ENCODE results near the gene SST. TPM values are rescaled to one million over a fixed set of nuclear protein-coding genes. Genes with fewer than 3 reads are reported as not detected.
"Not testable (repeated sequence)": the region's sequence is repeated elsewhere in the genome, so short reads cannot be mapped to it uniquely, and the experiment has no call there.

The SST gene
- polyA plus RNA-seq, 2 donors, result 0.24 to 0.47 TPM

GRCh38 chr3:187686621-187687273 lies 16.6 kb upstream of the SST start:
- H3K36me3 ChIP-seq (ENCODE audit: control insufficient read depth in 2 of 2, insufficient read depth in 2 of 2, low read length in 1 of 2), result no peaks in the 10 kb centered on the region
- no peak overlapping the region for H3K4me3 ChIP-seq (ENCODE audit: low read depth in 1 of 2, low read length in 2 of 2)
- WGBS, 2 donors, result 90 to 94% methylated on average over 5 of the region's 5 CpGs
- peaks cover 0 to 3% of the 10 kb centered on the region in 2 donors for H3K27me3 ChIP-seq (ENCODE audit: control insufficient read depth in 1 of 2, insufficient read depth in 2 of 2, low read length in 2 of 2)
- no peaks in the 10 kb centered on the region for H3K4me1 ChIP-seq (ENCODE audit: control insufficient read depth in 2 of 2, insufficient read depth in 2 of 2, low read length in 1 of 2)
- H3K9me3 ChIP-seq (ENCODE audit: control insufficient read depth in 2 of 2, insufficient read depth in 1 of 2, low read depth in 1 of 2, low read length in 1 of 2), result no peaks in the 10 kb centered on the region
- H3K27ac ChIP-seq (ENCODE audit: low read depth in 2 of 2, low read length in 1 of 2), result no peak overlapping the region

- Histone ChIP-seq H3K27ac (ENCODE audit: low read depth in 2 of 2, low read length in 1 of 2) (no peak overlapping the region), H3K36me3 (ENCODE audit: control insufficient read depth in 2 of 2, insufficient read depth in 2 of 2, low read length in 1 of 2) (no peaks in the 10 kb centered on the region), H3K9me3 (ENCODE audit: control insufficient read depth in 2 of 2, insufficient read depth in 1 of 2, low read depth in 1 of 2, low read length in 1 of 2) (no peaks in the 10 kb centered on the region), H3K4me3 (ENCODE audit: low read depth in 1 of 2, low read length in 2 of 2) (no peak overlapping the region), H3K4me1 (ENCODE audit: control insufficient read depth in 2 of 2, insufficient read depth in 2 of 2, low read length in 1 of 2) (no peaks in the 10 kb centered on the region), H3K27me3 (ENCODE audit: control insufficient read depth in 1 of 2, insufficient read depth in 2 of 2, low read length in 2 of 2) (peaks cover 0 to 3% of the 10 kb centered on the region in 2 donors)
- whole genome bisulfite sequencing, 2 donors, result 91 to 95% methylated on average over 7 of the region's 7 CpGs
Measured at GRCh38 chr3:187685948-187686347, 15.8 kb upstream of the SST start.

- WGBS, 2 donors, result 60 to 61% methylated on average over 2 of the region's 2 CpGs
Measured at GRCh38 chr3:187684880-187685279, 14.7 kb upstream of the SST start.

GRCh38 chr3:187684444-187684843 lies 14.2 kb upstream of the SST start:
- Histone ChIP-seq H3K9me3 (ENCODE audit: control insufficient read depth in 2 of 2, insufficient read depth in 1 of 2, low read depth in 1 of 2, low read length in 1 of 2) (no peaks in the 10 kb centered on the region), H3K27me3 (ENCODE audit: control insufficient read depth in 1 of 2, insufficient read depth in 2 of 2, low read length in 2 of 2) (peaks cover 0 to 3% of the 10 kb centered on the region in 2 donors), H3K36me3 (ENCODE audit: control insufficient read depth in 2 of 2, insufficient read depth in 2 of 2, low read length in 1 of 2) (no peaks in the 10 kb centered on the region), H3K4me3 (ENCODE audit: low read depth in 1 of 2, low read length in 2 of 2) (no peak overlapping the region), H3K4me1 (ENCODE audit: control insufficient read depth in 2 of 2, insufficient read depth in 2 of 2, low read length in 1 of 2) (no peaks in the 10 kb centered on the region), H3K27ac (ENCODE audit: low read depth in 2 of 2, low read length in 1 of 2) (no peak overlapping the region)
- 86 to 93% methylated on average over 1 of the region's 1 CpG for WGBS, 2 donors

More at GRCh38 chr3:187684880-187685279, 14.7 kb upstream of the SST start:
- H3K9me3 ChIP-seq (ENCODE audit: control insufficient read depth in 2 of 2, insufficient read depth in 1 of 2, low read depth in 1 of 2, low read length in 1 of 2), result no peaks in the 10 kb centered on the region
- H3K36me3 ChIP-seq (ENCODE audit: control insufficient read depth in 2 of 2, insufficient read depth in 2 of 2, low read length in 1 of 2), result no peaks in the 10 kb centered on the region
- peaks cover 0 to 3% of the 10 kb centered on the region in 2 donors for H3K27me3 ChIP-seq (ENCODE audit: control insufficient read depth in 1 of 2, insufficient read depth in 2 of 2, low read length in 2 of 2)
- no peak overlapping the region for H3K27ac ChIP-seq (ENCODE audit: low read depth in 2 of 2, low read length in 1 of 2)
- no peaks in the 10 kb centered on the region for H3K4me1 ChIP-seq (ENCODE audit: control insufficient read depth in 2 of 2, insufficient read depth in 2 of 2, low read length in 1 of 2)
- no peak overlapping the region for H3K4me3 ChIP-seq (ENCODE audit: low read depth in 1 of 2, low read length in 2 of 2)

- H3K4me3 ChIP-seq (ENCODE audit: low read depth in 1 of 2, low read length in 2 of 2); H3K27me3 ChIP-seq (ENCODE audit: control insufficient read depth in 1 of 2, insufficient read depth in 2 of 2, low read length in 2 of 2); H3K9me3 ChIP-seq (ENCODE audit: control insufficient read depth in 2 of 2, insufficient read depth in 1 of 2, low read depth in 1 of 2, low read length in 1 of 2); H3K27ac ChIP-seq (ENCODE audit: low read depth in 2 of 2, low read length in 1 of 2); H3K4me1 ChIP-seq (ENCODE audit: control insufficient read depth in 2 of 2, insufficient read depth in 2 of 2, low read length in 1 of 2); H3K36me3 ChIP-seq (ENCODE audit: control insufficient read depth in 2 of 2, insufficient read depth in 2 of 2, low read length in 1 of 2): not testable (repeated sequence)
- 79 to 80% methylated on average over 11 of the region's 11 CpGs for WGBS, 2 donors
Measured at GRCh38 chr3:187681756-187682155, 11.6 kb upstream of the SST start.

- no peaks in the 10 kb centered on the region for H3K9me3 ChIP-seq (ENCODE audit: control insufficient read depth in 2 of 2, insufficient read depth in 1 of 2, low read depth in 1 of 2, low read length in 1 of 2)
- no peaks in the 10 kb centered on the region for H3K4me1 ChIP-seq (ENCODE audit: control insufficient read depth in 2 of 2, insufficient read depth in 2 of 2, low read length in 1 of 2)
- H3K27ac ChIP-seq (ENCODE audit: low read depth in 2 of 2, low read length in 1 of 2), result no peak overlapping the region
- no peaks in the 10 kb centered on the region for H3K36me3 ChIP-seq (ENCODE audit: control insufficient read depth in 2 of 2, insufficient read depth in 2 of 2, low read length in 1 of 2)
- 24 to 27% methylated on average over 7 of the region's 7 CpGs for WGBS, 2 donors
- no peaks in the 10 kb centered on the region for H3K27me3 ChIP-seq (ENCODE audit: control insufficient read depth in 1 of 2, insufficient read depth in 2 of 2, low read length in 2 of 2)
- no peak overlapping the region for H3K4me3 ChIP-seq (ENCODE audit: low read depth in 1 of 2, low read length in 2 of 2)
Measured at GRCh38 chr3:187679638-187680396, 9.6 kb upstream of the SST start.

- no peaks in the 10 kb centered on the region for H3K27me3 ChIP-seq (ENCODE audit: control insufficient read depth in 1 of 2, insufficient read depth in 2 of 2, low read length in 2 of 2)
- no peak overlapping the region for H3K4me3 ChIP-seq (ENCODE audit: low read depth in 1 of 2, low read length in 2 of 2)
- no peak overlapping the region for H3K27ac ChIP-seq (ENCODE audit: low read depth in 2 of 2, low read length in 1 of 2)
- H3K4me1 ChIP-seq (ENCODE audit: control insufficient read depth in 2 of 2, insufficient read depth in 2 of 2, low read length in 1 of 2), result no peaks in the 10 kb centered on the region
- no peaks in the 10 kb centered on the region for H3K36me3 ChIP-seq (ENCODE audit: control insufficient read depth in 2 of 2, insufficient read depth in 2 of 2, low read length in 1 of 2)
- 22 to 26% methylated on average over 5 of the region's 5 CpGs for WGBS, 2 donors
- H3K9me3 ChIP-seq (ENCODE audit: control insufficient read depth in 2 of 2, insufficient read depth in 1 of 2, low read depth in 1 of 2, low read length in 1 of 2), result no peaks in the 10 kb centered on the region
Measured at GRCh38 chr3:187678726-187679268, 8.6 kb upstream of the SST start.

- 52 to 55% methylated on average over 1 of the region's 1 CpG for WGBS, 2 donors
- H3K27ac ChIP-seq (ENCODE audit: low read depth in 2 of 2, low read length in 1 of 2), result no peak overlapping the region
- H3K4me3 ChIP-seq (ENCODE audit: low read depth in 1 of 2, low read length in 2 of 2), result no peak overlapping the region
- no peaks in the 10 kb centered on the region for H3K9me3 ChIP-seq (ENCODE audit: control insufficient read depth in 2 of 2, insufficient read depth in 1 of 2, low read depth in 1 of 2, low read length in 1 of 2)
- no peaks in the 10 kb centered on the region for H3K27me3 ChIP-seq (ENCODE audit: control insufficient read depth in 1 of 2, insufficient read depth in 2 of 2, low read length in 2 of 2)
- no peaks in the 10 kb centered on the region for H3K4me1 ChIP-seq (ENCODE audit: control insufficient read depth in 2 of 2, insufficient read depth in 2 of 2, low read length in 1 of 2)
- H3K36me3 ChIP-seq (ENCODE audit: control insufficient read depth in 2 of 2, insufficient read depth in 2 of 2, low read length in 1 of 2), result no peaks in the 10 kb centered on the region
Measured at GRCh38 chr3:187677604-187678003, 7.4 kb upstream of the SST start.

- WGBS, 2 donors, result 55 to 57% methylated on average over 3 of the region's 3 CpGs
- Histone ChIP-seq H3K4me3 (ENCODE audit: low read depth in 1 of 2, low read length in 2 of 2) (no peak overlapping the region), H3K27ac (ENCODE audit: low read depth in 2 of 2, low read length in 1 of 2) (no peak overlapping the region), H3K36me3 (ENCODE audit: control insufficient read depth in 2 of 2, insufficient read depth in 2 of 2, low read length in 1 of 2) (no peaks in the 10 kb centered on the region), H3K4me1 (ENCODE audit: control insufficient read depth in 2 of 2, insufficient read depth in 2 of 2, low read length in 1 of 2) (no peaks in the 10 kb centered on the region), H3K9me3 (ENCODE audit: control insufficient read depth in 2 of 2, insufficient read depth in 1 of 2, low read depth in 1 of 2, low read length in 1 of 2) (no peaks in the 10 kb centered on the region), H3K27me3 (ENCODE audit: control insufficient read depth in 1 of 2, insufficient read depth in 2 of 2, low read length in 2 of 2) (peaks cover 0 to 7% of the 10 kb centered on the region in 2 donors)
Measured at GRCh38 chr3:187673012-187673411, 2.8 kb upstream of the SST start.
